K562 (cell line): ENCODE results near the gene LRRC7. TPM values are rescaled to one million over a fixed set of nuclear protein-coding genes. Genes with fewer than 3 reads are reported as not detected.
A peak's percentile ranks its signal among the peaks of the same experiment; 100 is the strongest.

Source experiments
- CHD7 ChIP-seq: fragments of 200-600 bp; sonication (generic); IDR thresholded peaks from one replicate; pipeline ENCODE4 v1.6.1; 2012; ENCODE audit warnings: mild to moderate bottlenecking, low read depth, low read length, inconsistent platforms
- HES1 ChIP-seq: fragments of 450-650 bp; IDR thresholded peaks from 2 replicates; pipeline ENCODE4 v1.6.1; 2016; ENCODE audit warnings: low read depth, mild to moderate bottlenecking, moderate library complexity
- MITF ChIP-seq: IDR thresholded peaks from 2 replicates; pipeline ENCODE4 v1.6.1; 2014; ENCODE audit warnings: antibody characterized with exemption
- NR2C1 ChIP-seq, 2 experiments: fragments of 450-650 bp; IDR thresholded peaks; 2 replicates each; pipeline ENCODE4 v1.6.1; 2017; ENCODE audit warnings: mild to moderate bottlenecking in 2 of 2, antibody characterized with exemption in 1 of 2, inconsistent platforms in 1 of 2, missing compliant biosample characterization in 1 of 2, missing genetic modification characterization in 1 of 2
- ZFP30 ChIP-seq: fragments of 250-450 bp; sonication (Bioruptor Pico); IDR thresholded peaks from 2 replicates; pipeline ENCODE4 v1.8.0; 2022; ENCODE audit warnings: moderate library complexity, mild to moderate bottlenecking, inconsistent platforms, borderline replicate concordance
- ZNF140 ChIP-seq: fragments of 250-450 bp; sonication (Bioruptor Pico); IDR thresholded peaks from 2 replicates; pipeline ENCODE4 v1.8.0; 2021; ENCODE audit warnings: moderate library complexity, mild to moderate bottlenecking, inconsistent platforms
- ZNF512 ChIP-seq: IDR thresholded peaks from 2 replicates; pipeline ENCODE4 v1.6.1; 2016; ENCODE audit warnings: missing genetic modification characterization, missing compliant biosample characterization
- ZNF639 ChIP-seq, 2 experiments: fragments of 200-800 bp in 1 of 2; sonication (Bioruptor generic) in 1 of 2; sonication (generic) in 1 of 2; formaldehyde crosslinking in 1 of 2; IDR thresholded peaks in 1 of 2; conservative IDR thresholded peaks in 1 of 2; 2 replicates each; pipeline versions ENCODE4 v1.5.0 to v1.6.1; 2016 to 2020; ENCODE audit warnings: missing compliant biosample characterization in 1 of 2, missing genetic modification characterization in 1 of 2, missing genetic modification reagents in 1 of 2
- polyA plus RNA-seq, 8 experiments: library from polyadenylated mRNA; depleted of rRNA in 4 of 8; stranded (reverse) in 5 of 8; unstranded in 3 of 8; fragments of >200 nt; fragmentation: Nextera tagmentation in 2 of 8; fragmentation: Illumina TruSeq in 1 of 8; extraction: Ambion mirVana in 2 of 8; extraction: Trizol in 1 of 8; gene quantifications; 2 replicates each; pipeline versions ENCODE4 v1.2.1 to v1.2.3, GENCODE V29; 2011 to 2014; ENCODE audit warnings: inconsistent platforms in 1 of 8, missing spikeins in 1 of 8
- total RNA-seq, 7 experiments: library from RNA; depleted of rRNA in 6 of 7; stranded (reverse); fragments of >200 nt in 6 of 7; fragmentation: Illumina TruSeq in 2 of 7; extraction: Trizol in 2 of 7; gene quantifications; 2 replicates each; pipeline versions ENCODE4 v1.2.1 to v1.2.3, GENCODE V29; 2011 to 2021; ENCODE audit warnings: low replicate concordance in 1 of 7

Gene LRRC7
- total and polyA plus RNA-seq, 9 of the 15 experiments (the other 6 are each of a cell fraction or from before 2014, with no cell fraction given): 0.09 to 0.94 (median 0.49) TPM

- TF ChIP-seq CHD7: no peak
- TF ChIP-seq ZNF639 (CRISPR knock-in tag; conservative IDR thresholded peaks at IDR 0.05 in 1 of 2, IDR thresholded peaks at IDR 0.05 in 1 of 2): peak in 1 of 2 experiments; percentile 60; a peak in 2 of 4 replicates
- no peak for TF ChIP-seq HES1
- peak; percentile 61; the same call in 1 of the 2 replicates for TF ChIP-seq NR2C1 (IDR thresholded peaks at IDR 0.05)
- TF ChIP-seq NR2C1 (tag; IDR thresholded peaks at IDR 0.05): 0 out of 2 replicates have a peak, but pooled peaks have one; percentile 65
- no peak for TF ChIP-seq ZNF512 (tag)
- TF ChIP-seq ZNF140: no peak
- TF ChIP-seq MITF: no peak
- TF ChIP-seq ZFP30: no peak
Measured at GRCh38 chr1:70041317-70042045, 473.8 kb downstream of the LRRC7 start (continued).
